ENCODE measurements around the gene C12orf76.

The C12orf76 gene

DNA sequence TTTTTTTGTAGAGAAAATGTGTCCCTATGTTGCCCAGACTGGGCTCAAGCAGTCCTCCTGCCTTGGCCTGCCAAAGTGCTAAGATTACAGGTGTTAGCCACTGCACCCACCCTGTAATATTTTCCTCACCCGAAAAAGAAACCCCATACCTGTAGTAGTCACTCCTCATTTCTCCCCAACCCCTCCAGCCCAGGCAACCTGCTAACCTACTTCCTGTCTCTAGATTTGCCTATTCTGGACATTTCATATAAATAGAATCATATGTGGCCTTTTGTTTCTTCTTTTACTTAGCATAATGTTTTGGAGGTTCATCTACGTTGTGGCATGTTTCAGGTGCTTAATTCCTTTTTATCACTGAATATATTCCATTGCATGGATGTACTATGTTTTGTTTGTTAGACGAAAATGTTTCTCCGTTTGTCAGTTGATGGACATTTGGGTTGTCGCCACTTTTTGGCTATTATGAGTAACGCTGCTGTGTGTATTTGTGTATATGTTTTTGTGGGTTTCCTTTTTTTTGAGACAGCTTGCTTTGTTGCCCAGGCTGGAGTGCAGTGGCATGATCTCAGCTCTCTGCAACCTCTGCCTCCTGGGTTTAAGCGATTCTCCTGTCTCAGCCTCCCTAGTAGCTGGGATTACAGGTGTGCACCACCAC is 42.9 kb downstream of the C12orf76 start:
- DNase-seq (ENCODE audit: low read depth in 1 of 2, low spot score in 1 of 2): no peak
- Histone ChIP-seq H3K27me3 (ENCODE audit: insufficient read depth, poor library complexity, severe bottlenecking) (no peaks in the 10 kb centered on the region), H3K27ac (replicated peaks) (no peak overlapping the region), H3K4me3 (replicated peaks; ENCODE audit: insufficient read depth, low read length) (no peak overlapping the region)
- TF ChIP-seq, protein P1, sequence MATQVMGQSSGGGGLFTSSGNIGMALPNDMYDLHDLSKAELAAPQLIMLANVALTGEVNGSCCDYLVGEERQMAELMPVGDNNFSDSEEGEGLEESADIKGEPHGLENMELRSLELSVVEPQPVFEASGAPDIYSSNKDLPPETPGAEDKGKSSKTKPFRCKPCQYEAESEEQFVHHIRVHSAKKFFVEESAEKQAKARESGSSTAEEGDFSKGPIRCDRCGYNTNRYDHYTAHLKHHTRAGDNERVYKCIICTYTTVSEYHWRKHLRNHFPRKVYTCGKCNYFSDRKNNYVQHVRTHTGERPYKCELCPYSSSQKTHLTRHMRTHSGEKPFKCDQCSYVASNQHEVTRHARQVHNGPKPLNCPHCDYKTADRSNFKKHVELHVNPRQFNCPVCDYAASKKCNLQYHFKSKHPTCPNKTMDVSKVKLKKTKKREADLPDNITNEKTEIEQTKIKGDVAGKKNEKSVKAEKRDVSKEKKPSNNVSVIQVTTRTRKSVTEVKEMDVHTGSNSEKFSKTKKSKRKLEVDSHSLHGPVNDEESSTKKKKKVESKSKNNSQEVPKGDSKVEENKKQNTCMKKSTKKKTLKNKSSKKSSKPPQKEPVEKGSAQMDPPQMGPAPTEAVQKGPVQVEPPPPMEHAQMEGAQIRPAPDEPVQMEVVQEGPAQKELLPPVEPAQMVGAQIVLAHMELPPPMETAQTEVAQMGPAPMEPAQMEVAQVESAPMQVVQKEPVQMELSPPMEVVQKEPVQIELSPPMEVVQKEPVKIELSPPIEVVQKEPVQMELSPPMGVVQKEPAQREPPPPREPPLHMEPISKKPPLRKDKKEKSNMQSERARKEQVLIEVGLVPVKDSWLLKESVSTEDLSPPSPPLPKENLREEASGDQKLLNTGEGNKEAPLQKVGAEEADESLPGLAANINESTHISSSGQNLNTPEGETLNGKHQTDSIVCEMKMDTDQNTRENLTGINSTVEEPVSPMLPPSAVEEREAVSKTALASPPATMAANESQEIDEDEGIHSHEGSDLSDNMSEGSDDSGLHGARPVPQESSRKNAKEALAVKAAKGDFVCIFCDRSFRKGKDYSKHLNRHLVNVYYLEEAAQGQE (IDR thresholded peaks at IDR 0.05; ENCODE audit: insufficient replicate concordance, low read depth): no peak
- TF ChIP-seq, protein P2, sequence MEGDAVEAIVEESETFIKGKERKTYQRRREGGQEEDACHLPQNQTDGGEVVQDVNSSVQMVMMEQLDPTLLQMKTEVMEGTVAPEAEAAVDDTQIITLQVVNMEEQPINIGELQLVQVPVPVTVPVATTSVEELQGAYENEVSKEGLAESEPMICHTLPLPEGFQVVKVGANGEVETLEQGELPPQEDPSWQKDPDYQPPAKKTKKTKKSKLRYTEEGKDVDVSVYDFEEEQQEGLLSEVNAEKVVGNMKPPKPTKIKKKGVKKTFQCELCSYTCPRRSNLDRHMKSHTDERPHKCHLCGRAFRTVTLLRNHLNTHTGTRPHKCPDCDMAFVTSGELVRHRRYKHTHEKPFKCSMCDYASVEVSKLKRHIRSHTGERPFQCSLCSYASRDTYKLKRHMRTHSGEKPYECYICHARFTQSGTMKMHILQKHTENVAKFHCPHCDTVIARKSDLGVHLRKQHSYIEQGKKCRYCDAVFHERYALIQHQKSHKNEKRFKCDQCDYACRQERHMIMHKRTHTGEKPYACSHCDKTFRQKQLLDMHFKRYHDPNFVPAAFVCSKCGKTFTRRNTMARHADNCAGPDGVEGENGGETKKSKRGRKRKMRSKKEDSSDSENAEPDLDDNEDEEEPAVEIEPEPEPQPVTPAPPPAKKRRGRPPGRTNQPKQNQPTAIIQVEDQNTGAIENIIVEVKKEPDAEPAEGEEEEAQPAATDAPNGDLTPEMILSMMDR (IDR thresholded peaks at IDR 0.05; ENCODE audit: insufficient read depth, low read length): no peak
- no peak for TF ChIP-seq SPI1 (IDR thresholded peaks at IDR 0.05; ENCODE audit: borderline replicate concordance, low read depth)
- TF ChIP-seq GABPA (IDR thresholded peaks at IDR 0.05; ENCODE audit: low read depth): no peak

DNA sequence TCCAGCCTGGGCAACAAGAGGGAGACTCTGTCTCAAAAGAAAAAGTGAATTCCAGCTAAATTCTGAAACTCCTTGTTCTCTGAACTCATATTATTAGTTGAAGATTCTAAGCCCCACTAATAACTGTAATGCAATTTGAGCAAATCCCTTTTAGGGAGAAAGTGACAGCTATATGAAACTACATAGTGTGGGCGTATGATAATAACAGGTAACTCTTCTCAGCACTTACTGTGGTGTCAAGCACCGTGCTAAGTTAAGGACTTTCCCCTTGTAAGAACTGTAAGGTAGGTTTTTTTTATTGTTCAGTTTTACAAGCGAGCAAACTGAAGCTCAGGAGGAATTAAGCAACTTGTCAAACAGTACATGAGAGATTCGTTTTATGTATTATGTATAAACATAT is 43.7 kb downstream of the C12orf76 start:
- TF ChIP-seq SPI1 (IDR thresholded peaks at IDR 0.05; ENCODE audit: borderline replicate concordance, low read depth): no peak
- TF ChIP-seq, protein P2 (IDR thresholded peaks at IDR 0.05; ENCODE audit: insufficient read depth, low read length): no peak
- TF ChIP-seq GABPA (IDR thresholded peaks at IDR 0.05; ENCODE audit: low read depth): no peak
- TF ChIP-seq, protein P1 (IDR thresholded peaks at IDR 0.05; ENCODE audit: insufficient replicate concordance, low read depth): no peak
- no peak for TF ChIP-seq POLR2AphosphoS5 (IDR thresholded peaks at IDR 0.05; ENCODE audit: low read depth)
- no peak overlapping the region for H3K27ac ChIP-seq (replicated peaks)
- no peaks in the 10 kb centered on the region for H3K27me3 ChIP-seq (ENCODE audit: insufficient read depth, poor library complexity, severe bottlenecking)
- H3K4me3 ChIP-seq (replicated peaks; ENCODE audit: insufficient read depth, low read length): no peak overlapping the region
- no peak for DNase-seq (ENCODE audit: low read depth in 1 of 2, low spot score in 1 of 2)

DNA sequence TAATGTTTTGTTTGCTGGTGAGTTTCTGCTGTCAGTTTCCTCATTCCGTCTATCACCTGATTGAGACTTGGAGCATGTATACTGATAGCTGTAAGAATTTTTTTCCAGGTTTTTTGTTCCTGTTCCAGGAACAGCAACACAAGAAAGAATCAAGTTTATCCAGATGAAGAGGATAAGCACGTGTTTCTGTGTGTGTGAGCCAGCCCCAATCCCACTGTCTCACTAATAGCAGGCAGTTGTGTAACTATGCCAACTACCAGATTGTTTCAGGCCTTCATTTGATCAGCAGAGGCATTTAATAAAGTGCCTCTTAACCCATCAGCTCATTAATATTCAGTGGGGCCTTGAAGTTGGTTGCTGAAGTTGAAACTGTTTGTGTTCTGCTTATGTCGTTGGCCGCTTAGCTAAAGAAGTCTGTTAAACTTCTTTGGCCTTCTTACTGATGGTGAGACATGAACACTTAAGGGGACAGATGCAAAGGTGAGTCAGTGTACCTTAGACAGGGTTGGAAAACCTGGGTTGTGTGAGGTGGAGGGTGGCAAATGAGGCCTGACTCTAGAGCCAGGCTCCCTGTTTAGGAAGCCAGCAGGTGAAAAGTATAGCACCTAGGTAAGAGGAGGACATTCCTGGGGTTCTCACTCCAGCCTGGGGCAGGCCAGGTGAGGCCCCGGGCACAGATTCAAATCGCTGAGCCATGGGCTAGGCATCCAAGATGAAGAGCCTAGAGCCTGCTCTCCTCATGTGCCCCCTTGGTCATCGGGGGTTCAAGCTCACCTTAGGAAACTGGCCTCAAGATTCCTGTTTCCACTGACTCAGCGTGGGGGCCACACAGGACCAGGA is 45.4 kb downstream of the C12orf76 start:
- no peaks in the 10 kb centered on the region for H3K27me3 ChIP-seq (ENCODE audit: insufficient read depth, poor library complexity, severe bottlenecking)
- DNase-seq (ENCODE audit: low read depth in 1 of 2, low spot score in 1 of 2): no peak
- no peak overlapping the region for H3K27ac ChIP-seq (replicated peaks)
- TF ChIP-seq POLR2AphosphoS5 (IDR thresholded peaks at IDR 0.05; ENCODE audit: low read depth) (no peak), GABPA (IDR thresholded peaks at IDR 0.05; ENCODE audit: low read depth) (no peak)
- TF ChIP-seq, protein P1 (IDR thresholded peaks at IDR 0.05; ENCODE audit: insufficient replicate concordance, low read depth): no peak
- no peak overlapping the region for H3K4me3 ChIP-seq (replicated peaks; ENCODE audit: insufficient read depth, low read length)
